Type B pancreatic cell (in vitro differentiated cells): ENCODE data around the gene BAIAP2. TPM values are rescaled to one million over a fixed set of nuclear protein-coding genes. Genes with fewer than 3 reads are reported as not detected.

Experiments
- DNase-seq: peaks from one replicate; pipeline ENCODE4 v3.0.0; 2021; ENCODE audit warnings: mixed read lengths; ENCODE audit not compliant: unreplicated experiment; ENCODE audit errors: extremely low spot score
- H3K27ac Mint-ChIP-seq: 2 replicates; pipeline ENCODE4 v1.8.0; 2021; ENCODE audit warnings: mild to moderate bottlenecking, mixed read lengths
- H3K27me3 Mint-ChIP-seq: 2 replicates; pipeline ENCODE4 v1.8.0; 2021; ENCODE audit warnings: mixed read lengths
- H3K36me3 Mint-ChIP-seq: 2 replicates; pipeline ENCODE4 v1.8.0; 2021; ENCODE audit warnings: mixed read lengths
- H3K4me1 Mint-ChIP-seq: one replicate; pipeline ENCODE4 v1.8.0; 2021; ENCODE audit warnings: mixed read lengths; ENCODE audit not compliant: unreplicated experiment
- H3K4me3 Mint-ChIP-seq: 2 replicates; pipeline ENCODE4 v1.8.0; 2021; ENCODE audit warnings: mild to moderate bottlenecking, mixed read lengths
- H3K9me3 Mint-ChIP-seq: 2 replicates; pipeline ENCODE4 v1.8.0; 2021; ENCODE audit warnings: mixed read lengths
- CTCF ChIP-seq: fragments of 200-600 bp; sonication (generic); conservative IDR thresholded peaks from 2 replicates; pipeline ENCODE4 v1.5.0; 2021; ENCODE audit warnings: antibody characterized with exemption, mild to moderate bottlenecking
- total RNA-seq: library from RNA; stranded (reverse); gene quantifications from 2 replicates; pipeline ENCODE4 v1.2.1, GENCODE V29; 2021; ENCODE audit warnings: low replicate concordance

Gene BAIAP2
- total RNA-seq, 1 donor from 2014 or later: 62.7 TPM

GRCh38 chr17:80996422-80997305, 38.3 kb upstream of the BAIAP2 start:
- no peak for DNase-seq

GRCh38 chr17:80997424-80998117, 37.4 kb upstream of the BAIAP2 start:
- peaks cover 11% of the 10 kb centered on the region for H3K27me3 Mint-ChIP-seq
- no peak for TF ChIP-seq CTCF

More at GRCh38 chr17:80996422-80997305, 38.3 kb upstream of the BAIAP2 start:
- Mint-ChIP-seq H3K36me3 (no peaks in the 10 kb centered on the region), H3K4me3 (no peak overlapping the region), H3K9me3 (no peaks in the 10 kb centered on the region), H3K27ac (no peak overlapping the region), H3K27me3 (peaks cover 6% of the 10 kb centered on the region), H3K4me1 (peaks cover 5% of the 10 kb centered on the region)
- TF ChIP-seq CTCF: no peak

GRCh38 chr17:80998118-80998747, 36.7 kb upstream of the BAIAP2 start:
- TF ChIP-seq CTCF: no peak
- Mint-ChIP-seq H3K4me1 (peaks cover 11% of the 10 kb centered on the region), H3K27me3 (peaks cover 18% of the 10 kb centered on the region), H3K36me3 (no peaks in the 10 kb centered on the region), H3K27ac (no peak overlapping the region), H3K4me3 (no peak overlapping the region), H3K9me3 (no peaks in the 10 kb centered on the region)
- no peak for DNase-seq

More at GRCh38 chr17:80997424-80998117, 37.4 kb upstream of the BAIAP2 start:
- peaks cover 10% of the 10 kb centered on the region for H3K4me1 Mint-ChIP-seq
- no peaks in the 10 kb centered on the region for H3K9me3 Mint-ChIP-seq
- no peaks in the 10 kb centered on the region for H3K36me3 Mint-ChIP-seq
- no peak overlapping the region for H3K4me3 Mint-ChIP-seq
- no peak for DNase-seq
- no peak overlapping the region for H3K27ac Mint-ChIP-seq

GRCh38 chr17:80998748-80999535, 36.0 kb upstream of the BAIAP2 start:
- Mint-ChIP-seq H3K4me1 (peaks cover 14% of the 10 kb centered on the region), H3K4me3 (no peak overlapping the region), H3K36me3 (no peaks in the 10 kb centered on the region), H3K27ac (no peak overlapping the region), H3K9me3 (no peaks in the 10 kb centered on the region), H3K27me3 (peaks cover 23% of the 10 kb centered on the region)
- no peak for TF ChIP-seq CTCF
- no peak for DNase-seq
